HEK293 (cell line): ENCODE measurements around the gene IL2RA.

ENCODE experiments used
- ATF2 ChIP-seq: fragments of 450-650 bp; formaldehyde crosslinking; IDR thresholded peaks from 2 replicates; pipeline ENCODE4 v1.5.1; 2016; ENCODE audit warnings: missing biosample characterization, missing genetic modification characterization, low read depth
- KLF9 ChIP-seq: fragments of 450-650 bp; formaldehyde crosslinking; IDR thresholded peaks from 2 replicates; pipeline ENCODE4 v1.5.1; 2016; ENCODE audit warnings: missing biosample characterization, missing genetic modification characterization, low read depth
- PRDM4 ChIP-seq: fragments of 450-650 bp; formaldehyde crosslinking; IDR thresholded peaks from 2 replicates; pipeline ENCODE4 v1.5.1; 2017; ENCODE audit warnings: missing biosample characterization, missing genetic modification characterization
- ZNF169 ChIP-seq: fragments of 450-650 bp; formaldehyde crosslinking; IDR thresholded peaks from 2 replicates; pipeline ENCODE4 v1.5.1; 2016; ENCODE audit warnings: missing biosample characterization, missing genetic modification characterization
- ZNF184 ChIP-seq: fragments of 450-650 bp; IDR thresholded peaks from 2 replicates; pipeline ENCODE4 v1.5.1; 2018; ENCODE audit warnings: missing biosample characterization, mild to moderate bottlenecking, missing genetic modification characterization
- ZNF274 ChIP-seq, 2 experiments: fragments of 200-500 bp in 1 of 2; fragments of 450-650 bp in 1 of 2; sonication (Bioruptor generic) in 1 of 2; formaldehyde crosslinking in 1 of 2; IDR thresholded peaks; 2 replicates each; pipeline versions ENCODE4 v1.5.1 to v1.6.1; 2014 to 2016; ENCODE audit warnings: borderline replicate concordance in 1 of 2, inconsistent platforms in 1 of 2, low read length in 1 of 2, missing biosample characterization in 1 of 2, missing genetic modification characterization in 1 of 2
- ZNF350 ChIP-seq: fragments of 450-650 bp; formaldehyde crosslinking; IDR thresholded peaks from 2 replicates; pipeline ENCODE4 v1.5.0; 2017; ENCODE audit warnings: missing biosample characterization, mild to moderate bottlenecking, missing genetic modification characterization
- ZNF394 ChIP-seq: fragments of 450-650 bp; formaldehyde crosslinking; IDR thresholded peaks from 2 replicates; pipeline ENCODE4 v1.5.1; 2016; ENCODE audit warnings: missing biosample characterization, missing genetic modification characterization, mild to moderate bottlenecking, moderate library complexity, borderline replicate concordance
- ZNF518A ChIP-seq: fragments of 450-650 bp; formaldehyde crosslinking; conservative IDR thresholded peaks from 2 replicates; pipeline ENCODE4 v1.5.1; 2016; ENCODE audit warnings: low read depth, missing biosample characterization, missing genetic modification characterization
- TF ChIP-seq, protein P1 (sequence below): fragments of 450-650 bp; formaldehyde crosslinking; IDR thresholded peaks from 2 replicates; pipeline ENCODE4 v1.5.1; 2016; ENCODE audit warnings: missing biosample characterization, missing genetic modification characterization
- TF ChIP-seq, protein P2 (sequence below): fragments of 450-650 bp; formaldehyde crosslinking; IDR thresholded peaks from 2 replicates; pipeline ENCODE4 v1.5.1; 2016; ENCODE audit warnings: missing biosample characterization, missing genetic modification characterization, low read depth

DNA sequence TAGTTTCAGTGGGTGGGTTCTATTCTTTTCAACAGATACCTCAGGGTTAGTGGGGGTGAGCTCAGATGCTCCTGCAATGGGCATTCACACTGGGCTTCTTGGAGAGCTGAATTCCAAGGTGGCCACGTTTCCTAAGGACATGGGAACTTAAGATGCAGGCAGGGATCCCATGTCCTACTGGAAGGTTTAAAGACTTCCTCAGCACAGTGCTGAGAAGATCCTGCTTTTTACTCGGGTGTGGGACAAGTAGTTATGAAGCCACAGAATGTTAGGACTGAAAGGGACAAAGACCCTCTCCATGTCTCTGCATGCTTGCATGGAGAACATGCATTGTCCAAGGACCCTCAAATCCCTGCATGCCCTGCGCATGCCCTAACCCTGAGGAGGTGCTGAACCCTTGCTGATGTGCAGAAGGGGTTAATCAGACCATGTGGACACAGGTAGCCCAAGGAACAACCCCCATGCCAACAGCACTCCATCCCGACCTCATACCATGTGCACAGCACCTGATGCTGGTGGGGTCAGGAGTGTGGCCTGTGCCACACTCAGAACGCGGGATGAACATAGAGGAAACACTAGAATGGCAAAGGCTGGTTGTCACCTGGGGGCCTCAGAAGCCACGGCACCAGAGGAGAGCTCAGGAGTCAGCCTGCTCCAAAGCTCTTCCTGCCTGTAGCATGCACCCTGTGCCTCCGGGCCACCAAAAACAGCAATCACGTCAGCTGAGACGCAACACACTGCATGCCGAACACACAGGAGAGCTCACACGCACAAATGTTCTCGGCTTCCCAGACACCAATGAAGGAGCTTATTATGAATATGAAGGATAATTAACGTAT is 15.2 kb downstream of the IL2RA start:
- TF ChIP-seq, protein P1, sequence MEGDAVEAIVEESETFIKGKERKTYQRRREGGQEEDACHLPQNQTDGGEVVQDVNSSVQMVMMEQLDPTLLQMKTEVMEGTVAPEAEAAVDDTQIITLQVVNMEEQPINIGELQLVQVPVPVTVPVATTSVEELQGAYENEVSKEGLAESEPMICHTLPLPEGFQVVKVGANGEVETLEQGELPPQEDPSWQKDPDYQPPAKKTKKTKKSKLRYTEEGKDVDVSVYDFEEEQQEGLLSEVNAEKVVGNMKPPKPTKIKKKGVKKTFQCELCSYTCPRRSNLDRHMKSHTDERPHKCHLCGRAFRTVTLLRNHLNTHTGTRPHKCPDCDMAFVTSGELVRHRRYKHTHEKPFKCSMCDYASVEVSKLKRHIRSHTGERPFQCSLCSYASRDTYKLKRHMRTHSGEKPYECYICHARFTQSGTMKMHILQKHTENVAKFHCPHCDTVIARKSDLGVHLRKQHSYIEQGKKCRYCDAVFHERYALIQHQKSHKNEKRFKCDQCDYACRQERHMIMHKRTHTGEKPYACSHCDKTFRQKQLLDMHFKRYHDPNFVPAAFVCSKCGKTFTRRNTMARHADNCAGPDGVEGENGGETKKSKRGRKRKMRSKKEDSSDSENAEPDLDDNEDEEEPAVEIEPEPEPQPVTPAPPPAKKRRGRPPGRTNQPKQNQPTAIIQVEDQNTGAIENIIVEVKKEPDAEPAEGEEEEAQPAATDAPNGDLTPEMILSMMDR (tag by site-specific recombination), result no peak
- TF ChIP-seq ZNF184, result no peak
- no peak for TF ChIP-seq ATF2 (tag by site-specific recombination)
- TF ChIP-seq ZNF350 (tag by site-specific recombination), result no peak
- TF ChIP-seq ZNF169 (tag by site-specific recombination), result no peak
- TF ChIP-seq ZNF274 (IDR thresholded peaks at IDR 0.05; ENCODE audit: low read length), result no peak
- no peak for TF ChIP-seq ZNF274 (tag by site-specific recombination; IDR thresholded peaks at IDR 0.05; ENCODE audit: borderline replicate concordance)
- no peak for TF ChIP-seq KLF9 (tag by site-specific recombination)
- TF ChIP-seq ZNF394, result no peak
- TF ChIP-seq, protein P2, sequence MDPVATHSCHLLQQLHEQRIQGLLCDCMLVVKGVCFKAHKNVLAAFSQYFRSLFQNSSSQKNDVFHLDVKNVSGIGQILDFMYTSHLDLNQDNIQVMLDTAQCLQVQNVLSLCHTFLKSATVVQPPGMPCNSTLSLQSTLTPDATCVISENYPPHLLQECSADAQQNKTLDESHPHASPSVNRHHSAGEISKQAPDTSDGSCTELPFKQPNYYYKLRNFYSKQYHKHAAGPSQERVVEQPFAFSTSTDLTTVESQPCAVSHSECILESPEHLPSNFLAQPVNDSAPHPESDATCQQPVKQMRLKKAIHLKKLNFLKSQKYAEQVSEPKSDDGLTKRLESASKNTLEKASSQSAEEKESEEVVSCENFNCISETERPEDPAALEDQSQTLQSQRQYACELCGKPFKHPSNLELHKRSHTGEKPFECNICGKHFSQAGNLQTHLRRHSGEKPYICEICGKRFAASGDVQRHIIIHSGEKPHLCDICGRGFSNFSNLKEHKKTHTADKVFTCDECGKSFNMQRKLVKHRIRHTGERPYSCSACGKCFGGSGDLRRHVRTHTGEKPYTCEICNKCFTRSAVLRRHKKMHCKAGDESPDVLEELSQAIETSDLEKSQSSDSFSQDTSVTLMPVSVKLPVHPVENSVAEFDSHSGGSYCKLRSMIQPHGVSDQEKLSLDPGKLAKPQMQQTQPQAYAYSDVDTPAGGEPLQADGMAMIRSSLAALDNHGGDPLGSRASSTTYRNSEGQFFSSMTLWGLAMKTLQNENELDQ (tag by site-specific recombination), result no peak
- TF ChIP-seq ZNF518A (tag by site-specific recombination), result no peak
- TF ChIP-seq PRDM4, result no peak
